ENCODE measurements around the gene UHRF2. TPM values are rescaled to one million over a fixed set of nuclear protein-coding genes. Genes with fewer than 3 reads are reported as not detected.

Gene UHRF2
- total and polyA plus RNA-seq, 2 of the 13 experiments (the other 11 are each of a cell fraction or from before 2014, with no cell fraction given): 42.1 to 44.2 TPM

DNA sequence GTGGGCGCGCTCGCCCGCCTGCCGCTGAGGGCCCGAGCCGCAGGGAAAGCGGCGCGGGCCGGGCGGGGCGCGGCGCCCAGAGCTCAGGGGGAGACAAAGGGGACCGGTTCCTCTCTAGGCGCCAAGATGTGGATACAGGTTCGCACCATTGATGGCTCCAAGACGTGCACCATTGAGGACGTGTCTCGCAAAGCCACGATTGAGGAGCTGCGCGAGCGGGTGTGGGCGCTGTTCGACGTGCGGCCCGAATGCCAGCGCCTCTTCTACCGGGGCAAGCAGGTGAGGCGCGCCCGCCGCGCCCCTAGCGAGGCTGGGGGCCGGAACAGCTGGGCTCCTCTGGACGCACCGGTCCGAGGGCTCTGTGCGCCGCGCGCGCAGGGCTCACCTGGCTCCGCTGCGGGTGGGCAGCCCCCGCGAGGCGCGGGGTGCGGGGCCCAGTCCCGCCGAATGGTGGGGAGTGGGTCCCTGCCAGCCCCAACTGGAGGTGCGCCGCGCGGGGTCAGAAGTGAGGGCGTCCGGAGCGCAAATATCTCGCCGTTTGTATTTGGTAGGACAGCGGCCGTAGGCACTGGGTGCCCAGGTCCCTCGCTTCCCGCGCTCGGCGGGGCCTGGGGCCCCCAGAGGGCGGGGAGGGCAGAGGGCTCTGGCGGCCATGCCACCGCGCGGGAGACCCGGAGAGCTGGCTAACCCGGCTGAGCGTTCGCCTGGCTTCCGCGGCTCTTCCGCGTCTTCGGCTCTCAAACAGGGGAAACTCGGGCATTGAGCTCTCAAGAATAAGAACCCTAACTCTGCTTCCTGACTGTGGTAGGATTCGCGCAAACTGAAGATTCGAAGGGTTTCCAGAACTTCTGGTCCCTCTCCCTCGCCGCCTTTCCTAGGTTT lies 607 bp downstream of the UHRF2 start (continued):
- TF ChIP-seq, protein P1, sequence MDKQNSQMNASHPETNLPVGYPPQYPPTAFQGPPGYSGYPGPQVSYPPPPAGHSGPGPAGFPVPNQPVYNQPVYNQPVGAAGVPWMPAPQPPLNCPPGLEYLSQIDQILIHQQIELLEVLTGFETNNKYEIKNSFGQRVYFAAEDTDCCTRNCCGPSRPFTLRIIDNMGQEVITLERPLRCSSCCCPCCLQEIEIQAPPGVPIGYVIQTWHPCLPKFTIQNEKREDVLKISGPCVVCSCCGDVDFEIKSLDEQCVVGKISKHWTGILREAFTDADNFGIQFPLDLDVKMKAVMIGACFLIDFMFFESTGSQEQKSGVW (CRISPR knock-in tag; IDR thresholded peaks at IDR 0.05; ENCODE audit: borderline replicate concordance): no peak
- TF ChIP-seq ZNF253 (CRISPR knock-in tag; IDR thresholded peaks at IDR 0.05; ENCODE audit: borderline replicate concordance) (no peak), PRPF4 (IDR thresholded peaks at IDR 0.05; ENCODE audit: low read depth, low read length, poor library complexity, severe bottlenecking) (no peak), NBN (conservative IDR thresholded peaks at IDR 0.05) (no peak), RBFOX2 (IDR thresholded peaks at IDR 0.05; ENCODE audit: low read depth, low read length) (peak; percentile 79), ZNF510 (CRISPR knock-in tag; IDR thresholded peaks at IDR 0.05; ENCODE audit: low read depth) (no peak), ZNF138 (CRISPR knock-in tag; IDR thresholded peaks at IDR 0.05; ENCODE audit: low read depth) (no peak), ZNF335 (CRISPR knock-in tag; IDR thresholded peaks at IDR 0.05) (no peak), PAWR (CRISPR knock-in tag; IDR thresholded peaks at IDR 0.05; ENCODE audit: borderline replicate concordance) (no peak), U2AF2 (IDR thresholded peaks at IDR 0.05; ENCODE audit: low read depth, low read length) (no peak), ZNF674 (CRISPR knock-in tag; IDR thresholded peaks at IDR 0.05; ENCODE audit: low read depth) (no peak), ZNF777 (CRISPR knock-in tag; IDR thresholded peaks at IDR 0.05) (peak; percentile 89), ZFP36L1 (CRISPR knock-in tag; IDR thresholded peaks at IDR 0.05) (0 out of 2 replicates have a peak, but pooled peaks have one; percentile 11), REPIN1 (CRISPR knock-in tag; IDR thresholded peaks at IDR 0.05; ENCODE audit: borderline replicate concordance, low read depth) (0 out of 2 replicates have a peak, but pooled peaks have one; percentile 14), HNRNPK (IDR thresholded peaks at IDR 0.05; ENCODE audit: low read depth, low read length, poor library complexity, severe bottlenecking) (no peak)
- TF ChIP-seq, protein P2, sequence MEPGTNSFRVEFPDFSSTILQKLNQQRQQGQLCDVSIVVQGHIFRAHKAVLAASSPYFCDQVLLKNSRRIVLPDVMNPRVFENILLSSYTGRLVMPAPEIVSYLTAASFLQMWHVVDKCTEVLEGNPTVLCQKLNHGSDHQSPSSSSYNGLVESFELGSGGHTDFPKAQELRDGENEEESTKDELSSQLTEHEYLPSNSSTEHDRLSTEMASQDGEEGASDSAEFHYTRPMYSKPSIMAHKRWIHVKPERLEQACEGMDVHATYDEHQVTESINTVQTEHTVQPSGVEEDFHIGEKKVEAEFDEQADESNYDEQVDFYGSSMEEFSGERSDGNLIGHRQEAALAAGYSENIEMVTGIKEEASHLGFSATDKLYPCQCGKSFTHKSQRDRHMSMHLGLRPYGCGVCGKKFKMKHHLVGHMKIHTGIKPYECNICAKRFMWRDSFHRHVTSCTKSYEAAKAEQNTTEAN (CRISPR knock-in tag; conservative IDR thresholded peaks at IDR 0.05): no peak
- TF ChIP-seq, protein P3, sequence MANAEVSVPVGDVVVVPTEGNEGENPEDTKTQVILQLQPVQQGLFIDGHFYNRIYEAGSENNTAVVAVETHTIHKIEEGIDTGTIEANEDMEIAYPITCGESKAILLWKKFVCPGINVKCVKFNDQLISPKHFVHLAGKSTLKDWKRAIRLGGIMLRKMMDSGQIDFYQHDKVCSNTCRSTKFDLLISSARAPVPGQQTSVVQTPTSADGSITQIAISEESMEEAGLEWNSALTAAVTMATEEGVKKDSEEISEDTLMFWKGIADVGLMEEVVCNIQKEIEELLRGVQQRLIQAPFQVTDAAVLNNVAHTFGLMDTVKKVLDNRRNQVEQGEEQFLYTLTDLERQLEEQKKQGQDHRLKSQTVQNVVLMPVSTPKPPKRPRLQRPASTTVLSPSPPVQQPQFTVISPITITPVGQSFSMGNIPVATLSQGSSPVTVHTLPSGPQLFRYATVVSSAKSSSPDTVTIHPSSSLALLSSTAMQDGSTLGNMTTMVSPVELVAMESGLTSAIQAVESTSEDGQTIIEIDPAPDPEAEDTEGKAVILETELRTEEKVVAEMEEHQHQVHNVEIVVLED (CRISPR knock-in tag; IDR thresholded peaks at IDR 0.05; ENCODE audit: borderline replicate concordance): peak; percentile 8; the same call in 1 of the 2 replicates
- TF ChIP-seq, protein P4, sequence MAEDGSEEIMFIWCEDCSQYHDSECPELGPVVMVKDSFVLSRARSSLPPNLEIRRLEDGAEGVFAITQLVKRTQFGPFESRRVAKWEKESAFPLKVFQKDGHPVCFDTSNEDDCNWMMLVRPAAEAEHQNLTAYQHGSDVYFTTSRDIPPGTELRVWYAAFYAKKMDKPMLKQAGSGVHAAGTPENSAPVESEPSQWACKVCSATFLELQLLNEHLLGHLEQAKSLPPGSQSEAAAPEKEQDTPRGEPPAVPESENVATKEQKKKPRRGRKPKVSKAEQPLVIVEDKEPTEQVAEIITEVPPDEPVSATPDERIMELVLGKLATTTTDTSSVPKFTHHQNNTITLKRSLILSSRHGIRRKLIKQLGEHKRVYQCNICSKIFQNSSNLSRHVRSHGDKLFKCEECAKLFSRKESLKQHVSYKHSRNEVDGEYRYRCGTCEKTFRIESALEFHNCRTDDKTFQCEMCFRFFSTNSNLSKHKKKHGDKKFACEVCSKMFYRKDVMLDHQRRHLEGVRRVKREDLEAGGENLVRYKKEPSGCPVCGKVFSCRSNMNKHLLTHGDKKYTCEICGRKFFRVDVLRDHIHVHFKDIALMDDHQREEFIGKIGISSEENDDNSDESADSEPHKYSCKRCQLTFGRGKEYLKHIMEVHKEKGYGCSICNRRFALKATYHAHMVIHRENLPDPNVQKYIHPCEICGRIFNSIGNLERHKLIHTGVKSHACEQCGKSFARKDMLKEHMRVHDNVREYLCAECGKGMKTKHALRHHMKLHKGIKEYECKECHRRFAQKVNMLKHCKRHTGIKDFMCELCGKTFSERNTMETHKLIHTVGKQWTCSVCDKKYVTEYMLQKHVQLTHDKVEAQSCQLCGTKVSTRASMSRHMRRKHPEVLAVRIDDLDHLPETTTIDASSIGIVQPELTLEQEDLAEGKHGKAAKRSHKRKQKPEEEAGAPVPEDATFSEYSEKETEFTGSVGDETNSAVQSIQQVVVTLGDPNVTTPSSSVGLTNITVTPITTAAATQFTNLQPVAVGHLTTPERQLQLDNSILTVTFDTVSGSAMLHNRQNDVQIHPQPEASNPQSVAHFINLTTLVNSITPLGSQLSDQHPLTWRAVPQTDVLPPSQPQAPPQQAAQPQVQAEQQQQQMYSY (CRISPR knock-in tag; IDR thresholded peaks at IDR 0.05): 0 out of 2 replicates have a peak, but pooled peaks have one; percentile 1
